Measurements from ENCODE around the gene SHPK.
"Not testable (repeated sequence)": the region's sequence is repeated elsewhere in the genome, so short reads cannot be mapped to it uniquely, and the experiment has no call there.

The SHPK gene

GRCh38 chr17:3585826-3586225 lies 50.2 kb downstream of the SHPK start:
- DNase-seq = no peak

GRCh38 chr17:3583456-3583855 lies 52.6 kb downstream of the SHPK start:
- DNase-seq = no peak

- no peak for DNase-seq
Measured at GRCh38 chr17:3582915-3583314, 53.1 kb downstream of the SHPK start.

GRCh38 chr17:3578667-3579066 lies 57.4 kb downstream of the SHPK start:
- DNase-seq = not testable (repeated sequence)

- DNase-seq = no peak
Measured at GRCh38 chr17:3576970-3577369, 59.1 kb downstream of the SHPK start.

GRCh38 chr17:3575511-3575910 lies 60.5 kb downstream of the SHPK start:
- DNase-seq = no peak

GRCh38 chr17:3574231-3574630 lies 61.8 kb downstream of the SHPK start:
- no peak for DNase-seq

GRCh38 chr17:3573246-3574100 lies 62.6 kb downstream of the SHPK start:
- DNase-seq = no peak

- DNase-seq = no peak
Measured at GRCh38 chr17:3572231-3572630, 63.8 kb downstream of the SHPK start.

GRCh38 chr17:3571043-3571900 lies 64.8 kb downstream of the SHPK start:
- DNase-seq = no peak

- no peak for DNase-seq
Measured at GRCh38 chr17:3569534-3570137, 66.4 kb downstream of the SHPK start.

- DNase-seq = no peak
Measured at GRCh38 chr17:3566551-3566950, 69.5 kb downstream of the SHPK start.

GRCh38 chr17:3565143-3565542 lies 70.9 kb downstream of the SHPK start:
- DNase-seq = no peak

GRCh38 chr17:3564241-3564640 lies 71.8 kb downstream of the SHPK start:
- DNase-seq = not testable (repeated sequence)

GRCh38 chr17:3559270-3559645 lies 76.8 kb downstream of the SHPK start:
- no peak for DNase-seq

GRCh38 chr17:3558603-3559269 lies 77.3 kb downstream of the SHPK start:
- DNase-seq = no peak
